DND-41 (cell line): ENCODE results near the gene SLC37A2.

ENCODE experiments used
- EZH2 ChIP-seq: IDR thresholded peaks from 3 replicates; pipeline ENCODE4 v1.6.1; 2012; ENCODE audit warnings: borderline replicate concordance, low read depth, mild to moderate bottlenecking, moderate library complexity, low read length, inconsistent platforms; ENCODE audit not compliant: severe bottlenecking
- TF ChIP-seq, protein P1 (sequence below): IDR thresholded peaks from 2 replicates; pipeline ENCODE4 v1.5.1; 2012; ENCODE audit warnings: borderline replicate concordance, low read length, moderate library complexity, mild to moderate bottlenecking; ENCODE audit not compliant: poor library complexity, severe bottlenecking; ENCODE audit errors: extremely low read depth

DNA sequence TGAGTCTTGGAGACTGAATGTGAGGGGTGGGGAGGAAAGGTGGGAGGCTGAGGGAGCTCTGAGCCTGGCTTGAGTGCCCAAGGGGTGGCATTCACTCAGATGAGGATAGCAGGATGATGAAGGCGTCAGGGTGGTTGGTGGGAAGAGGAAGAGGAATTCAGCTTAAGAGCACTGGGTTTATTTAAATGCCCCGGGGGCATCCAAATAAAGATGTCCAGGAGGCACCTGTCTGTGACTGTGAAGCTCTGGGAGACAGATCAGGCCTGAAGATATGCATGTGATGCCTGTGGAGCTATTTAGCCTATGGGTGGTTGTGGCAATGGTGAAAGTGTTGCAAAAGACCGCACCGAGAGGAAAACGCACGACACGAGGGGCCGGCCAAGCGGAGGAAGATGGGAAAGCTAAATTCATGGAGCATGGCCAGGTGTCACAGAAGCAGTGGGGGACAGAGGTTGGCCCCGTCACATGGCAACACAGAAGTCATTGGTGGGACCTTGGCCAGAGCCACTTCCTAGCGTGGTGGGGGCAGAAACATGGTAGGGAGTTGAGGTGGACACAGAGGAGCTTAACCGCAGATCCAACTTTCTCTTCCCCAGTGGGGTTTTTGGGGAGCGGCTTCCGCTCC lies 15.5 kb downstream of the SLC37A2 start:
- TF ChIP-seq, protein P1, sequence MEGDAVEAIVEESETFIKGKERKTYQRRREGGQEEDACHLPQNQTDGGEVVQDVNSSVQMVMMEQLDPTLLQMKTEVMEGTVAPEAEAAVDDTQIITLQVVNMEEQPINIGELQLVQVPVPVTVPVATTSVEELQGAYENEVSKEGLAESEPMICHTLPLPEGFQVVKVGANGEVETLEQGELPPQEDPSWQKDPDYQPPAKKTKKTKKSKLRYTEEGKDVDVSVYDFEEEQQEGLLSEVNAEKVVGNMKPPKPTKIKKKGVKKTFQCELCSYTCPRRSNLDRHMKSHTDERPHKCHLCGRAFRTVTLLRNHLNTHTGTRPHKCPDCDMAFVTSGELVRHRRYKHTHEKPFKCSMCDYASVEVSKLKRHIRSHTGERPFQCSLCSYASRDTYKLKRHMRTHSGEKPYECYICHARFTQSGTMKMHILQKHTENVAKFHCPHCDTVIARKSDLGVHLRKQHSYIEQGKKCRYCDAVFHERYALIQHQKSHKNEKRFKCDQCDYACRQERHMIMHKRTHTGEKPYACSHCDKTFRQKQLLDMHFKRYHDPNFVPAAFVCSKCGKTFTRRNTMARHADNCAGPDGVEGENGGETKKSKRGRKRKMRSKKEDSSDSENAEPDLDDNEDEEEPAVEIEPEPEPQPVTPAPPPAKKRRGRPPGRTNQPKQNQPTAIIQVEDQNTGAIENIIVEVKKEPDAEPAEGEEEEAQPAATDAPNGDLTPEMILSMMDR, result no peak
- no peak for TF ChIP-seq EZH2
